Tibial nerve (tissue), 4 donors: Measurements from ENCODE around the gene IFNAR2. TPM values are rescaled to one million over a fixed set of nuclear protein-coding genes. Genes with fewer than 3 reads are reported as not detected.
"Not testable (repeated sequence)": the region's sequence is repeated elsewhere in the genome, so short reads cannot be mapped to it uniquely, and the experiment has no call there.

Source experiments
- DNase-seq, 2 donors: peaks; one replicate each; pipeline ENCODE4 v3.0.0-alpha.2; 2019; ENCODE audit warnings: low spot score in 2 of 2
- H3K27ac ChIP-seq, 4 donors: fragments of 200-600 bp; sonication (generic) in 3 of 4; one replicate each; pipeline ENCODE4 v1.5.1; 2017 to 2019; ENCODE audit warnings: mild to moderate bottlenecking in 1 of 4
- H3K27me3 ChIP-seq, 2 donors: fragments of 200-600 bp; sonication (generic) in 1 of 2; one replicate each; pipeline versions ENCODE4 v1.5.1 to v1.6.0; 2017 to 2019
- H3K36me3 ChIP-seq, 3 donors: fragments of 200-600 bp; sonication (generic); one replicate each; pipeline ENCODE4 v1.5.1; 2018 to 2019
- H3K4me1 ChIP-seq, 4 donors: fragments of 200-600 bp; sonication (generic) in 3 of 4; one replicate each; pipeline ENCODE4 v1.5.1; 2017 to 2019
- H3K4me3 ChIP-seq, 4 donors: fragments of 200-600 bp; sonication (generic) in 3 of 4; one replicate each; pipeline ENCODE4 v1.5.1; 2017 to 2019; ENCODE audit warnings: mild to moderate bottlenecking in 1 of 4, moderate library complexity in 1 of 4
- H3K9me3 ChIP-seq, 4 donors: fragments of 200-600 bp; sonication (generic) in 3 of 4; one replicate each; pipeline ENCODE4 v1.5.1; 2017 to 2019
- EP300 ChIP-seq, 2 donors: sonication (generic); formaldehyde crosslinking; IDR thresholded peaks; one replicate each; pipeline ENCODE4 v1.6.1; 2017; ENCODE audit warnings: antibody characterized with exemption in 2 of 2, mild to moderate bottlenecking in 1 of 2
- POLR2A ChIP-seq, 2 donors: fragments of 450-650 bp; IDR thresholded peaks; one replicate each; pipeline ENCODE4 v1.6.1; 2017; ENCODE audit warnings: antibody characterized with exemption in 2 of 2, mild to moderate bottlenecking in 2 of 2, moderate library complexity in 2 of 2
- WGBS, 2 donors: methylation state at CpG; one replicate each; pipeline ENCODE4 v1.1.5; 2018; 5-methylcytosine and 5-hydroxymethylcytosine counted together
- total RNA-seq, 4 donors: library from RNA; depleted of rRNA; stranded (reverse); fragments of >200 nt; gene quantifications; one replicate each; pipeline ENCODE4 v1.1.0, GENCODE V29; 2016
- TF ChIP-seq, protein P1 (sequence below), 5 experiments: fragments of 200-600 bp in 3 of 5; fragments of 450-650 bp in 2 of 5; sonication (generic) in 3 of 5; IDR thresholded peaks; one replicate each; pipeline ENCODE4 v1.5.1; 2016 to 2019; ENCODE audit warnings: antibody characterized with exemption in 5 of 5, mild to moderate bottlenecking in 3 of 5, moderate library complexity in 2 of 5

Gene IFNAR2
- total RNA-seq, 4 donors from 2014 or later, result 12.3 to 47.4 (median 29.4) TPM

DNA sequence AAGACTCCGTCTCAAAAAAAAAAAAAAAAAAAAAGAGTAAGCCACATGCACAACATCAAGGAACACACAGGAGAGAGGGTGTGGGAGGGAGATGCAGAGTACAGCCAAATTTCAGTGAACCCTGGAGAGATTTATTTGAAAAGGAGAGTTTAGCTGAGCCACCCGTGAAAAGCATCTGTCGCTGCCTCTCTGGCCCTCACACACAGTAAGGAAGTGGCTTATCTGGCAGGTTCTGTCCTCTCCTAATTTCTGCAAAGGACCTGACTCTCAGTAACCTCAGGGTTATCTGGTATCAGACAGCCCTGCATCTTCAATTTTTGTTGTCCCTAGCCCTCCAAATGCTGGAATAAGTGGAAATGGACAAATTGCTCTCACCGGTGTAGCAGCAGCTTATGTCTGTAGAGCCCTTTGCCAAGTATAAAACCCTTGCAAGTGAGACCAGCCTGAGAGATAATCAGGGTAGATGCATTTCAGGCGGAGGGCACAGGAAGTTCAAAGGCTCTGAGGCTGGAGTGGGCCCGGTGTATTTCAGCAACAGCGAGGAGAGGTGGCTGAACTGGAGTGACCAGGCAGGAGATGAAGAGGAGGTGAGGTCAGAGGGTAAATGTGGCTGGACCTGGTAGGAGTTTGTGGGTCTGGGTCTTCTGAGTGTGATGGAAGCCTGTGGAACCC is 19.7 kb downstream of the IFNAR2 start:
- Histone ChIP-seq H3K27me3 (no peaks in the 10 kb centered on the region), H3K27ac (no peak overlapping the region), H3K4me1 (peaks cover 0 to 4% (median 0%) of the 10 kb centered on the region in 4 donors), H3K9me3 (no peaks in the 10 kb centered on the region), H3K36me3 (peaks cover 7 to 96% (median 19%) of the 10 kb centered on the region in 3 donors), H3K4me3 (no peak overlapping the region)
- no peak for DNase-seq
- WGBS, 2 donors, result 83 to 89% methylated on average over 7 of the region's 7 CpGs
- TF ChIP-seq EP300 (IDR thresholded peaks at IDR 0.05), result no peak
- TF ChIP-seq, protein P1, sequence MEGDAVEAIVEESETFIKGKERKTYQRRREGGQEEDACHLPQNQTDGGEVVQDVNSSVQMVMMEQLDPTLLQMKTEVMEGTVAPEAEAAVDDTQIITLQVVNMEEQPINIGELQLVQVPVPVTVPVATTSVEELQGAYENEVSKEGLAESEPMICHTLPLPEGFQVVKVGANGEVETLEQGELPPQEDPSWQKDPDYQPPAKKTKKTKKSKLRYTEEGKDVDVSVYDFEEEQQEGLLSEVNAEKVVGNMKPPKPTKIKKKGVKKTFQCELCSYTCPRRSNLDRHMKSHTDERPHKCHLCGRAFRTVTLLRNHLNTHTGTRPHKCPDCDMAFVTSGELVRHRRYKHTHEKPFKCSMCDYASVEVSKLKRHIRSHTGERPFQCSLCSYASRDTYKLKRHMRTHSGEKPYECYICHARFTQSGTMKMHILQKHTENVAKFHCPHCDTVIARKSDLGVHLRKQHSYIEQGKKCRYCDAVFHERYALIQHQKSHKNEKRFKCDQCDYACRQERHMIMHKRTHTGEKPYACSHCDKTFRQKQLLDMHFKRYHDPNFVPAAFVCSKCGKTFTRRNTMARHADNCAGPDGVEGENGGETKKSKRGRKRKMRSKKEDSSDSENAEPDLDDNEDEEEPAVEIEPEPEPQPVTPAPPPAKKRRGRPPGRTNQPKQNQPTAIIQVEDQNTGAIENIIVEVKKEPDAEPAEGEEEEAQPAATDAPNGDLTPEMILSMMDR (IDR thresholded peaks at IDR 0.05), result no peak

DNA sequence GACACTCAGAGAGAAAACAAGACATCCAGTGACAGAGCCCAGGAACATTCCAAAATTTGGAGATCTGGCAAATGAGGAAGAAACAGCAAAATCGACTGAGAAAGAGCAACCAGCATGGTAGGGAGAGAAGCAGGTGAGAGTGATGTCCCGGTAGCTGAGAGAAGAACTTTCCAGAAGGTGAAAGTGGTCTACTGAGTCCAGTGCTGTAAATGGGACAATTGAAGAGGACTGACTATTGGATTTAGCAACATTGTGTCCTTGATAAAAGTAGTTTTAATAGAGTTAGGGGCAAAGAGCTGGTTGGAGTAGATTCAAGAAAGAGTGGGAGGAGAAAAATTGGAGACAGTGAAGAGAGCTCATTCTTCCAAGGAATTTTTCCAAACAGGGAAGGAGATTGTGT is 21.4 kb downstream of the IFNAR2 start:
- H3K9me3 ChIP-seq, result no peaks in the 10 kb centered on the region
- 63 to 79% methylated on average over 2 of the region's 2 CpGs for WGBS, 2 donors
- H3K27me3 ChIP-seq, result no peaks in the 10 kb centered on the region
- TF ChIP-seq POLR2A (IDR thresholded peaks at IDR 0.05), result no peak
- TF ChIP-seq, protein P1 (IDR thresholded peaks at IDR 0.05), result no peak
- no peak for DNase-seq
- H3K4me3 ChIP-seq, result no peak overlapping the region
- H3K4me1 ChIP-seq, result no peaks in the 10 kb centered on the region
- H3K36me3 ChIP-seq, result peaks cover 7 to 96% (median 12%) of the 10 kb centered on the region in 3 donors
- H3K27ac ChIP-seq, result peak overlapping the region in 1 of 4 donors; percentile 17

DNA sequence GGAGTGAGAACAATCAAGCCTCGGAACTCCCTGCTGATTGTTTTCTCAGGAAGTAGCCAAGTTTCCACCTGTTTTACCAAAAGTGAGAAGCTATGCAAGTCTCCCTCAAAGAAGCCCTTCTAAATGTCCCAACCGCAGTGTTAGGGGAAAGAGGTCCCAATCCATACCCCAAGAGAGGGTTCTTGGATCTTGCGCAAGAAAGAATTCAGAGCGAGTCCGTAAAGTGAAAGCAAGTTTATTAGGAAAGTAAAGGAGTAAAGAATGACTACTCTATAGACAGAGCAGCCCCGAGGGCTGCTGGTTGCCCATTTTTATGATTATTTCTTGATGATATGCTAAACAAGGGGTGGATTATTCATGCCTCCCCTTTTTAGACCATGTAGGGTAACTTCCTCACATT is 23.6 kb downstream of the IFNAR2 start:
- not testable (repeated sequence) for H3K4me3 ChIP-seq, H3K27ac ChIP-seq, H3K9me3 ChIP-seq, DNase-seq, H3K4me1 ChIP-seq, H3K27me3 ChIP-seq
- WGBS, 2 donors, result 81 to 82% methylated on average over 6 of the region's 6 CpGs
- H3K36me3 ChIP-seq, result peaks cover 3 to 96% (median 18%) of the 10 kb centered on the region in 3 donors

DNA sequence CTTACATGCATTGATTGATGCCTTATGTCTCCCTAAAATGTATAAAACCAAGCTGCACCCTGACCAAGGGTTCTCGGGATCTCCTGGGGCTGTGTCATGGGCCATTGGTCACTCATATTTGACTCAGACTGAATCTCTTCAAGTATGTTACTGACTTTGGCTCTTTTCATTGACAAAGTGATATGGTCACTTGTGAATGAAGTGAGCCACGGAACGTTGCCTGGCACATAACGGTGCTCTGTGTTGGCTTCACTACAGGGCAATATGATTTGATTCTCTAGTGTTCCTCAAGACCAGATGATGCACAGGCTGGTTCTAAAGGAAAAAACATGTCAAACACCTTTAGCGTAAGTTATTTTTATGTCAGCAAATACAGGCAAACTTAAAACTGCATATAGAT is 25.0 kb downstream of the IFNAR2 start:
- Histone ChIP-seq H3K36me3 (peaks cover 0 to 97% (median 14%) of the 10 kb centered on the region in 3 donors), H3K4me3 (no peak overlapping the region), H3K4me1 (peaks cover 0 to 4% (median 2%) of the 10 kb centered on the region in 4 donors), H3K27me3 (no peaks in the 10 kb centered on the region), H3K27ac (no peak overlapping the region), H3K9me3 (peaks cover 0 to 5% (median 0%) of the 10 kb centered on the region in 4 donors)
- TF ChIP-seq, protein P1 (IDR thresholded peaks at IDR 0.05), result no peak
- TF ChIP-seq EP300 (IDR thresholded peaks at IDR 0.05) (no peak), POLR2A (IDR thresholded peaks at IDR 0.05) (no peak)
- WGBS, 2 donors, result 90 to 96% methylated on average over 5 of the region's 5 CpGs
- DNase-seq, result no peak

DNA sequence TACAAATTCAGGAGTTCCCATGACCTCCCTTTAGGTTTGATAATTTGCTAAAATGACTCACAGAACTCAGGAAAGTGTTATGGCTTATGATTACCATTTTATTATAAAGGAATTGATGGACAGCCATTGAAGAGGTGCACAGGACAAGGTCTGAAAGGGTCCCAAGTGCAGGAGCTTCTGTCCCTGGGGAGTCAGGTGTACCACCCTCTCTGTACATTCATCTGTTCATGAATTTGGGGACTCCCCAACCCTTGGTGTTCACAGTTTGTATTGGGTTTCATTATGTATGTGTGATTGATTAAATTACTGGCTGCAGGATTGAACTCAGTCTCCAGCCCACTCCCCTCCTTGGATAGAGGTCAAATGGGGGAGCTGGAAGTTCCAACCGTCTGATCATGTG is 25.7 kb downstream of the IFNAR2 start:
- no peak for DNase-seq
- peaks cover 0 to 10% (median 3%) of the 10 kb centered on the region in 4 donors for H3K4me1 ChIP-seq
- H3K9me3 ChIP-seq, result peaks cover 0 to 5% (median 0%) of the 10 kb centered on the region in 4 donors
- WGBS, 2 donors, result 41 to 50% methylated on average over 1 of the region's 1 CpG
- H3K27me3 ChIP-seq, result no peaks in the 10 kb centered on the region
- no peak overlapping the region for H3K27ac ChIP-seq
- peaks cover 0 to 91% (median 14%) of the 10 kb centered on the region in 3 donors for H3K36me3 ChIP-seq
- no peak overlapping the region for H3K4me3 ChIP-seq
- TF ChIP-seq, protein P1 (IDR thresholded peaks at IDR 0.05), result no peak
- TF ChIP-seq EP300 (IDR thresholded peaks at IDR 0.05) (no peak), POLR2A (IDR thresholded peaks at IDR 0.05) (no peak)
